Measurements from ENCODE around the gene TPRG1L. TPM values are rescaled to one million over a fixed set of nuclear protein-coding genes. Genes with fewer than 3 reads are reported as not detected.

Gene TPRG1L
- total and polyA plus RNA-seq, 10 of the 15 experiments (the other 5 are each of a cell fraction or from before 2014, with no cell fraction given), result 1.5 to 16.5 (median 8.0) TPM

DNA sequence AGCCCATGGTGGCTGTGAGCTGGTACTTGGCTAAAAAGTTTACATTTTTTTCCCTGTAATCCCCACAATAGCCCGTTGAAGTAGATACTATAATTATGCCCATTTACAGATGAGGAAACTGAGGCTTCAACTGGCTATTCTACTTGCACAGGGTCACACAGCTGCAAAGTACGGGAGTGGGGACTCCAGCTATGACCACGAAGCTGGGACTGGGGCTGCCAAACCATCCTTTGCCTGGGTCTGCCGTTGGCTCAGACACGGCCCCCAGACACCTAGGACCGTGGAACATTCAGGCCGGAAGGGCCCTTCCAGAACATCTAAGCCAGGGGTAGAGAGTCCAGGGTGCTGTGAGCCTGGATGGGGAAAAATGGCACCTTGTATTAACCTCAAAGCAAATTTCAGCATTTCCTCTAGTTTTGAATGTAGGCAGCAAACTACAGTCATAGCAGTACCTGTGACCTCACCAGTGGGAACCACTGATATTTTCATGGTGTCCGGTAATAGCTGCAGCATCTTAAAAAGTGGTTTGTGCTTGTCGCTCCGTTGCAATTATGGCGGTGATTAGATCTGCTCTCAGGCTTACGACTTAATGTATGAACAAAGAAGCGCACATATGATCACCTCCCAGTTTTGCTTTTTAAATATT, 31.8 kb downstream of the TPRG1L start (continued):
- peak in 1 of 2 experiments; percentile 80; a peak in 1 of 4 replicates for TF ChIP-seq SRF (IDR thresholded peaks at IDR 0.05; ENCODE audit: low read depth in 2 of 2, low read length in 2 of 2)
- TF ChIP-seq CEBPB (IDR thresholded peaks at IDR 0.05; ENCODE audit: borderline replicate concordance in 1 of 2, low read depth in 2 of 2, low read length in 2 of 2), result no peak
- TF ChIP-seq BMI1 (IDR thresholded peaks at IDR 0.05; ENCODE audit: borderline replicate concordance), result peak; percentile 67; the same call in 1 of the 2 replicates
- TF ChIP-seq FOXK2 (IDR thresholded peaks at IDR 0.05), result no peak
- no peak for TF ChIP-seq TARDBP (IDR thresholded peaks at IDR 0.05; ENCODE audit: borderline replicate concordance)
- TF ChIP-seq, protein P1, sequence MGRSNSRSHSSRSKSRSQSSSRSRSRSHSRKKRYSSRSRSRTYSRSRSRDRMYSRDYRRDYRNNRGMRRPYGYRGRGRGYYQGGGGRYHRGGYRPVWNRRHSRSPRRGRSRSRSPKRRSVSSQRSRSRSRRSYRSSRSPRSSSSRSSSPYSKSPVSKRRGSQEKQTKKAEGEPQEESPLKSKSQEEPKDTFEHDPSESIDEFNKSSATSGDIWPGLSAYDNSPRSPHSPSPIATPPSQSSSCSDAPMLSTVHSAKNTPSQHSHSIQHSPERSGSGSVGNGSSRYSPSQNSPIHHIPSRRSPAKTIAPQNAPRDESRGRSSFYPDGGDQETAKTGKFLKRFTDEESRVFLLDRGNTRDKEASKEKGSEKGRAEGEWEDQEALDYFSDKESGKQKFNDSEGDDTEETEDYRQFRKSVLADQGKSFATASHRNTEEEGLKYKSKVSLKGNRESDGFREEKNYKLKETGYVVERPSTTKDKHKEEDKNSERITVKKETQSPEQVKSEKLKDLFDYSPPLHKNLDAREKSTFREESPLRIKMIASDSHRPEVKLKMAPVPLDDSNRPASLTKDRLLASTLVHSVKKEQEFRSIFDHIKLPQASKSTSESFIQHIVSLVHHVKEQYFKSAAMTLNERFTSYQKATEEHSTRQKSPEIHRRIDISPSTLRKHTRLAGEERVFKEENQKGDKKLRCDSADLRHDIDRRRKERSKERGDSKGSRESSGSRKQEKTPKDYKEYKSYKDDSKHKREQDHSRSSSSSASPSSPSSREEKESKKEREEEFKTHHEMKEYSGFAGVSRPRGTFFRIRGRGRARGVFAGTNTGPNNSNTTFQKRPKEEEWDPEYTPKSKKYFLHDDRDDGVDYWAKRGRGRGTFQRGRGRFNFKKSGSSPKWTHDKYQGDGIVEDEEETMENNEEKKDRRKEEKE (IDR thresholded peaks at IDR 0.05), result no peak
- TF ChIP-seq, protein P2, sequence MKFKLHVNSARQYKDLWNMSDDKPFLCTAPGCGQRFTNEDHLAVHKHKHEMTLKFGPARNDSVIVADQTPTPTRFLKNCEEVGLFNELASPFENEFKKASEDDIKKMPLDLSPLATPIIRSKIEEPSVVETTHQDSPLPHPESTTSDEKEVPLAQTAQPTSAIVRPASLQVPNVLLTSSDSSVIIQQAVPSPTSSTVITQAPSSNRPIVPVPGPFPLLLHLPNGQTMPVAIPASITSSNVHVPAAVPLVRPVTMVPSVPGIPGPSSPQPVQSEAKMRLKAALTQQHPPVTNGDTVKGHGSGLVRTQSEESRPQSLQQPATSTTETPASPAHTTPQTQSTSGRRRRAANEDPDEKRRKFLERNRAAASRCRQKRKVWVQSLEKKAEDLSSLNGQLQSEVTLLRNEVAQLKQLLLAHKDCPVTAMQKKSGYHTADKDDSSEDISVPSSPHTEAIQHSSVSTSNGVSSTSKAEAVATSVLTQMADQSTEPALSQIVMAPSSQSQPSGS (IDR thresholded peaks at IDR 0.05; ENCODE audit: low read length), result peak; percentile 99
- TF ChIP-seq, protein P3, sequence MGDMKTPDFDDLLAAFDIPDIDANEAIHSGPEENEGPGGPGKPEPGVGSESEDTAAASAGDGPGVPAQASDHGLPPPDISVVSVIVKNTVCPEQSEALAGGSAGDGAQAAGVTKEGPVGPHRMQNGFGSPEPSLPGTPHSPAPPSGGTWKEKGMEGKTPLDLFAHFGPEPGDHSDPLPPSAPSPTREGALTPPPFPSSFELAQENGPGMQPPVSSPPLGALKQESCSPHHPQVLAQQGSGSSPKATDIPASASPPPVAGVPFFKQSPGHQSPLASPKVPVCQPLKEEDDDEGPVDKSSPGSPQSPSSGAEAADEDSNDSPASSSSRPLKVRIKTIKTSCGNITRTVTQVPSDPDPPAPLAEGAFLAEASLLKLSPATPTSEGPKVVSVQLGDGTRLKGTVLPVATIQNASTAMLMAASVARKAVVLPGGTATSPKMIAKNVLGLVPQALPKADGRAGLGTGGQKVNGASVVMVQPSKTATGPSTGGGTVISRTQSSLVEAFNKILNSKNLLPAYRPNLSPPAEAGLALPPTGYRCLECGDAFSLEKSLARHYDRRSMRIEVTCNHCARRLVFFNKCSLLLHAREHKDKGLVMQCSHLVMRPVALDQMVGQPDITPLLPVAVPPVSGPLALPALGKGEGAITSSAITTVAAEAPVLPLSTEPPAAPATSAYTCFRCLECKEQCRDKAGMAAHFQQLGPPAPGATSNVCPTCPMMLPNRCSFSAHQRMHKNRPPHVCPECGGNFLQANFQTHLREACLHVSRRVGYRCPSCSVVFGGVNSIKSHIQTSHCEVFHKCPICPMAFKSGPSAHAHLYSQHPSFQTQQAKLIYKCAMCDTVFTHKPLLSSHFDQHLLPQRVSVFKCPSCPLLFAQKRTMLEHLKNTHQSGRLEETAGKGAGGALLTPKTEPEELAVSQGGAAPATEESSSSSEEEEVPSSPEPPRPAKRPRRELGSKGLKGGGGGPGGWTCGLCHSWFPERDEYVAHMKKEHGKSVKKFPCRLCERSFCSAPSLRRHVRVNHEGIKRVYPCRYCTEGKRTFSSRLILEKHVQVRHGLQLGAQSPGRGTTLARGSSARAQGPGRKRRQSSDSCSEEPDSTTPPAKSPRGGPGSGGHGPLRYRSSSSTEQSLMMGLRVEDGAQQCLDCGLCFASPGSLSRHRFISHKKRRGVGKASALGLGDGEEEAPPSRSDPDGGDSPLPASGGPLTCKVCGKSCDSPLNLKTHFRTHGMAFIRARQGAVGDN (IDR thresholded peaks at IDR 0.05), result peak; percentile 39; the same call in 1 of the 2 replicates
- 0 out of 2 replicates have a peak, but pooled peaks have one; percentile 28 for TF ChIP-seq TBL1XR1 (IDR thresholded peaks at IDR 0.05; ENCODE audit: low read depth, low read length)
- TF ChIP-seq, protein P4, sequence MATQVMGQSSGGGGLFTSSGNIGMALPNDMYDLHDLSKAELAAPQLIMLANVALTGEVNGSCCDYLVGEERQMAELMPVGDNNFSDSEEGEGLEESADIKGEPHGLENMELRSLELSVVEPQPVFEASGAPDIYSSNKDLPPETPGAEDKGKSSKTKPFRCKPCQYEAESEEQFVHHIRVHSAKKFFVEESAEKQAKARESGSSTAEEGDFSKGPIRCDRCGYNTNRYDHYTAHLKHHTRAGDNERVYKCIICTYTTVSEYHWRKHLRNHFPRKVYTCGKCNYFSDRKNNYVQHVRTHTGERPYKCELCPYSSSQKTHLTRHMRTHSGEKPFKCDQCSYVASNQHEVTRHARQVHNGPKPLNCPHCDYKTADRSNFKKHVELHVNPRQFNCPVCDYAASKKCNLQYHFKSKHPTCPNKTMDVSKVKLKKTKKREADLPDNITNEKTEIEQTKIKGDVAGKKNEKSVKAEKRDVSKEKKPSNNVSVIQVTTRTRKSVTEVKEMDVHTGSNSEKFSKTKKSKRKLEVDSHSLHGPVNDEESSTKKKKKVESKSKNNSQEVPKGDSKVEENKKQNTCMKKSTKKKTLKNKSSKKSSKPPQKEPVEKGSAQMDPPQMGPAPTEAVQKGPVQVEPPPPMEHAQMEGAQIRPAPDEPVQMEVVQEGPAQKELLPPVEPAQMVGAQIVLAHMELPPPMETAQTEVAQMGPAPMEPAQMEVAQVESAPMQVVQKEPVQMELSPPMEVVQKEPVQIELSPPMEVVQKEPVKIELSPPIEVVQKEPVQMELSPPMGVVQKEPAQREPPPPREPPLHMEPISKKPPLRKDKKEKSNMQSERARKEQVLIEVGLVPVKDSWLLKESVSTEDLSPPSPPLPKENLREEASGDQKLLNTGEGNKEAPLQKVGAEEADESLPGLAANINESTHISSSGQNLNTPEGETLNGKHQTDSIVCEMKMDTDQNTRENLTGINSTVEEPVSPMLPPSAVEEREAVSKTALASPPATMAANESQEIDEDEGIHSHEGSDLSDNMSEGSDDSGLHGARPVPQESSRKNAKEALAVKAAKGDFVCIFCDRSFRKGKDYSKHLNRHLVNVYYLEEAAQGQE (IDR thresholded peaks at IDR 0.05; ENCODE audit: low read depth, low read length), result 0 out of 2 replicates have a peak, but pooled peaks have one; percentile 15
- peak; percentile 61 for TF ChIP-seq NBN (IDR thresholded peaks at IDR 0.05)
- TF ChIP-seq NR2C1 (IDR thresholded peaks at IDR 0.05), result no peak
- peak; percentile 1; the same call in 1 of the 2 replicates for TF ChIP-seq SMC3 (IDR thresholded peaks at IDR 0.05; ENCODE audit: borderline replicate concordance, low read length)
- peak; percentile 77 for TF ChIP-seq NR2F1 (conservative IDR thresholded peaks at IDR 0.05)
- 0 out of 2 replicates have a peak, but pooled peaks have one; percentile 34 for TF ChIP-seq ZNF24 (IDR thresholded peaks at IDR 0.05)
- peak; percentile 93 for TF ChIP-seq MEF2A (IDR thresholded peaks at IDR 0.05; ENCODE audit: insufficient read depth, low read depth, low read length)

Data from GM12878 (cell line).